Neural cell (in vitro differentiated cells): ENCODE data around the gene SERPINA1. TPM values are rescaled to one million over a fixed set of nuclear protein-coding genes. Genes with fewer than 3 reads are reported as not detected.

Experiments
- H2AFZ ChIP-seq: fragments of 200-600, 300-800 bp; sonication (generic), shearing (Covaris generic); 2 replicates; pipeline ENCODE4 v1.6.0; 2014; ENCODE audit warnings: low read depth, mild to moderate bottlenecking, antibody characterized with exemption, low read length, moderate library complexity
- H3F3A ChIP-seq: fragments of 200-600 bp; shearing (Covaris generic); 2 replicates; pipeline ENCODE4 v1.6.1; 2016; ENCODE audit warnings: mild to moderate bottlenecking, moderate library complexity, mixed read lengths, antibody characterized with exemption, low read length; ENCODE audit not compliant: insufficient read depth, poor library complexity, severe bottlenecking
- H3K27ac ChIP-seq: fragments of 200-600, 300-800 bp; sonication (generic), shearing (Covaris generic); 2 replicates; pipeline ENCODE4 v1.5.1; 2014; ENCODE audit warnings: mild to moderate bottlenecking, low read length, moderate library complexity
- H3K27me3 ChIP-seq: fragments of 300-800, 200-600 bp; sonication (generic), shearing (Covaris generic); 2 replicates; pipeline ENCODE4 v1.6.0; 2014; ENCODE audit warnings: mild to moderate bottlenecking, low read depth, low read length, moderate library complexity; ENCODE audit not compliant: insufficient read depth
- H3K36me3 ChIP-seq: fragments of 300-800, 200-600 bp; sonication (generic), shearing (Covaris generic); 2 replicates; pipeline ENCODE4 v1.5.1; 2014; ENCODE audit warnings: mild to moderate bottlenecking, antibody characterized with exemption, low read length, moderate library complexity; ENCODE audit not compliant: insufficient read depth
- H3K4me2 ChIP-seq: fragments of 300-800, 200-600 bp; sonication (generic), shearing (Covaris generic); 2 replicates; pipeline ENCODE4 v1.6.0; 2014; ENCODE audit warnings: mild to moderate bottlenecking, low read length
- H3K4me3 ChIP-seq: fragments of 300-800, 200-600 bp; sonication (generic), shearing (Covaris generic); 2 replicates; pipeline ENCODE4 v1.5.1; 2014; ENCODE audit warnings: mild to moderate bottlenecking, low read length, moderate library complexity
- H3K79me2 ChIP-seq: fragments of 200-600 bp; shearing (Covaris generic); replicated peaks from 2 replicates; pipeline ENCODE4 v1.6.0; 2014; ENCODE audit warnings: mild to moderate bottlenecking, low read length, moderate library complexity; ENCODE audit not compliant: insufficient read depth
- H3K9ac ChIP-seq: fragments of 300-800, 200-600 bp; sonication (generic), shearing (Covaris generic); 2 replicates; pipeline ENCODE4 v1.6.1; 2016; ENCODE audit warnings: mild to moderate bottlenecking, low read length, mixed read lengths
- H3K9me2 ChIP-seq: fragments of 200-600 bp; shearing (Covaris generic); 2 replicates; pipeline ENCODE4 v1.6.1; 2016; ENCODE audit warnings: mild to moderate bottlenecking, low read length, mixed read lengths; ENCODE audit not compliant: insufficient read depth
- H3K9me3 ChIP-seq: fragments of 200-600, 300-800 bp; sonication (generic), shearing (Covaris generic); 2 replicates; pipeline ENCODE4 v1.6.1; 2016; ENCODE audit warnings: mild to moderate bottlenecking, mixed run types, low read length, moderate library complexity, mixed read lengths
- H4K20me1 ChIP-seq: fragments of 200-600 bp; shearing (Covaris generic); 2 replicates; pipeline ENCODE4 v1.6.1; 2016; ENCODE audit warnings: mild to moderate bottlenecking, mixed run types; ENCODE audit not compliant: insufficient read depth
- EP300 ChIP-seq: fragments of 450-650 bp; conservative IDR thresholded peaks from 2 replicates; pipeline ENCODE4 v1.6.1; 2014; ENCODE audit warnings: antibody characterized with exemption, mild to moderate bottlenecking, moderate library complexity; ENCODE audit not compliant: poor library complexity, severe bottlenecking
- EZH2 ChIP-seq: fragments of 200-600, 300-800 bp; shearing (Covaris generic), sonication (generic); IDR thresholded peaks from 2 replicates; pipeline ENCODE4 v1.6.1; 2014; ENCODE audit warnings: antibody characterized with exemption, low read length, borderline replicate concordance, mild to moderate bottlenecking; ENCODE audit not compliant: insufficient read depth, poor library complexity, severe bottlenecking
- MXI1 ChIP-seq: fragments of 450-650 bp; conservative IDR thresholded peaks from 2 replicates; pipeline ENCODE4 v1.6.1; 2014; ENCODE audit warnings: antibody characterized with exemption, mild to moderate bottlenecking; ENCODE audit not compliant: poor library complexity, severe bottlenecking
- POLR2AphosphoS5 ChIP-seq: IDR thresholded peaks from 2 replicates; pipeline ENCODE4 v1.6.1; 2012
- RAD21 ChIP-seq: fragments of 450-650 bp; conservative IDR thresholded peaks from 2 replicates; pipeline ENCODE4 v1.6.1; 2014; ENCODE audit warnings: antibody characterized with exemption, mild to moderate bottlenecking, moderate library complexity
- SMC3 ChIP-seq: fragments of 450-650 bp; conservative IDR thresholded peaks from 2 replicates; pipeline ENCODE4 v1.6.1; 2014; ENCODE audit warnings: antibody characterized with exemption, mild to moderate bottlenecking, moderate library complexity; ENCODE audit not compliant: poor library complexity
- TAF1 ChIP-seq: IDR thresholded peaks from 2 replicates; pipeline ENCODE4 v1.6.1; 2012; ENCODE audit warnings: low read depth
- polyA plus RNA-seq: library from polyadenylated mRNA; depleted of rRNA; stranded (reverse); fragments of >200 nt; gene quantifications from 2 replicates; pipeline ENCODE4 v1.2.3, GENCODE V29; 2014
- TF ChIP-seq, protein P1 (sequence below): fragments of 450-650 bp; IDR thresholded peaks from 2 replicates; pipeline ENCODE4 v1.5.1; 2014; ENCODE audit warnings: antibody characterized with exemption, mild to moderate bottlenecking, moderate library complexity; ENCODE audit not compliant: poor library complexity, severe bottlenecking
- TF ChIP-seq, protein P2 (sequence below): IDR thresholded peaks from 2 replicates; pipeline ENCODE4 v1.6.1; 2012; ENCODE audit warnings: borderline replicate concordance

Gene SERPINA1
- polyA plus RNA-seq, 1 donor from 2014 or later = not detected

DNA sequence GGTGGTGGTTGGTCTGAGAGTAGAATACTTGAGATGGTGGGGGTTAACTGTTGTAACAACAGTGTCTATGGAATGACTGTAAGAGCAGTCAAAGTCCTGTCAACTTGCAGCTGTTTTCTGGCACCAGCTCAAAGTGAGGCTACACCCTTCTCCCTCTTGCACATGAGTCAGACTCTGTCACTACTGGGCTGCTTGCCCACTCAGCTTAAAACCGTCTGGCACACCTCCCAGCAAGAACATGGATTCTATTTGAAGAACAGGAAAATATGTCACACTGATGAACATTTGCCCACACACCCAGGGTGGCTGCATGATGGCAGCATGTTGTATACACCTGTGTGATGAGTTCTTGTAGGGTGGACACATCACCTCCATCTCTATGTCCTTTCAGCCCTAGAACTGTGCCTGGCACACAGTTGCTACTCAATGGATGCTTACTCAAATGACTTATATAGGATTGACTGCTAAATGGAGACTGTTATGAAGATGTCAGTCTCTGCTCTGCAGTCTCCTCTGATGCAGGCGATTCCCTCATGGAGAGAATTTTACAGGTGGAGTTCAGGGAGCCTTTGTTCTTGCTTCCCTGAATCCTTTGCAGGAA lies 46.0 kb downstream of the SERPINA1 start:
- no peak overlapping the region for H2AFZ ChIP-seq
- no peak overlapping the region for H3K4me3 ChIP-seq
- H3K27me3 ChIP-seq = no peaks in the 10 kb centered on the region
- H3K9me2 ChIP-seq = no peaks in the 10 kb centered on the region
- H4K20me1 ChIP-seq = no peaks in the 10 kb centered on the region
- H3K27ac ChIP-seq = no peak overlapping the region
- H3K79me2 ChIP-seq = no peaks in the 10 kb centered on the region
- TF ChIP-seq RAD21 (no peak), MXI1 (no peak)
- H3K9ac ChIP-seq = no peak overlapping the region
- no peaks in the 10 kb centered on the region for H3K9me3 ChIP-seq
- no peak overlapping the region for H3K4me2 ChIP-seq
- no peaks in the 10 kb centered on the region for H3K36me3 ChIP-seq
- H3F3A ChIP-seq = no peaks in the 10 kb centered on the region

DNA sequence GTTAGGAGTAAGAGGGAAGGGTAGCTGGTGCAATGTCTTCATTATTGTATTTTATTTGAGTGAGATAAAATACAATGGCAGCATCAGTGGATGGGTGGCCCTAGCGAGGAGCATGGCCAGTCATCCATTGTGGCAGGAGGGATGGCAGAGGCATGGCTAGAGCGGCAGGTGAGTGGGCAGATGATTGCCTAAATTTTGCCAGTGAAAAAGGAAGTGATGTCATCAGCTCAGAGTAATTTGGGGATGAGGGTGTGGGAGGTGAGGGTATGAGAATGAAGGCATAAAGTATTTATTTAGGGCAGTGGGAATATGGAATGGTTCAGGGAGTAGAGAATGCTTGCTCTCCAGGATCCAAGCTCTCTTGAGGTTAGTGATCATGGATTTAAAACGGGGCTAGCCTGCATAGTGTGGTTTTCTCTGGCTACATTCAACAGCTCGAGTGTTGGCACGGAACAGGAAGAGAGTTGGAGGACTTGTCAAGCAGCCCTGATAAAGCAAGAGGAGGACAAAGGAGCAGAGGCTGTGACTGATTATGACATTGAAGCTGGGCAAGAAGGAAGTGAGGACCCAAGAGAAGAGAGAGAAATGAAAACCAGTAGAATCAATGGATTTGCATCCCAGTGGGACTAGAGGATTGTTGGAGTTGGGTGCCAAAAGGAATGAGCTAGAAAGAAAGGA lies 46.6 kb downstream of the SERPINA1 start:
- H3K4me2 ChIP-seq = no peak overlapping the region
- H4K20me1 ChIP-seq = no peaks in the 10 kb centered on the region
- no peak overlapping the region for H3K9ac ChIP-seq

DNA sequence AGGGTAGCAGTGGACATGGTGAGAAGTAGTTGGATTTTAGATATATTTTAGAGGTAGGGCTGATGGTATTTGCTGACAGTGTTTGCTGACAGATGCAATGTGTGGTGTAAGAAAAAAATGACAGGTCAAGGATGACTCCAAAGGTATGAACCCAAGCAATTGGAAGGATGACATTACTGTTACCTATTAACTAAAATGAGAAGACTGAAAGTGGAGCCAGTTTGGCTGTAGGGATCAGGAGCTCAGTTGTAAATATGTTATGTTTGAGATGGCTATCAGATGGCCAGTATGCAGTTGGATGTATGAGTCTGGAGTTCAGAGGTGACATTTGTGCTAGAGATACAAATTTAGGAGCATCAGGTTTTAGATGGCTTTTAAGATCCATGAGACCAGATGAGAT lies 47.9 kb downstream of the SERPINA1 start:
- no peaks in the 10 kb centered on the region for H3F3A ChIP-seq
- H3K27ac ChIP-seq = no peak overlapping the region
- H4K20me1 ChIP-seq = no peaks in the 10 kb centered on the region
- no peaks in the 10 kb centered on the region for H3K79me2 ChIP-seq
- no peaks in the 10 kb centered on the region for H3K9me2 ChIP-seq
- peaks cover 3% of the 10 kb centered on the region for H3K9me3 ChIP-seq
- no peak for TF ChIP-seq EP300
- TF ChIP-seq, protein P1, sequence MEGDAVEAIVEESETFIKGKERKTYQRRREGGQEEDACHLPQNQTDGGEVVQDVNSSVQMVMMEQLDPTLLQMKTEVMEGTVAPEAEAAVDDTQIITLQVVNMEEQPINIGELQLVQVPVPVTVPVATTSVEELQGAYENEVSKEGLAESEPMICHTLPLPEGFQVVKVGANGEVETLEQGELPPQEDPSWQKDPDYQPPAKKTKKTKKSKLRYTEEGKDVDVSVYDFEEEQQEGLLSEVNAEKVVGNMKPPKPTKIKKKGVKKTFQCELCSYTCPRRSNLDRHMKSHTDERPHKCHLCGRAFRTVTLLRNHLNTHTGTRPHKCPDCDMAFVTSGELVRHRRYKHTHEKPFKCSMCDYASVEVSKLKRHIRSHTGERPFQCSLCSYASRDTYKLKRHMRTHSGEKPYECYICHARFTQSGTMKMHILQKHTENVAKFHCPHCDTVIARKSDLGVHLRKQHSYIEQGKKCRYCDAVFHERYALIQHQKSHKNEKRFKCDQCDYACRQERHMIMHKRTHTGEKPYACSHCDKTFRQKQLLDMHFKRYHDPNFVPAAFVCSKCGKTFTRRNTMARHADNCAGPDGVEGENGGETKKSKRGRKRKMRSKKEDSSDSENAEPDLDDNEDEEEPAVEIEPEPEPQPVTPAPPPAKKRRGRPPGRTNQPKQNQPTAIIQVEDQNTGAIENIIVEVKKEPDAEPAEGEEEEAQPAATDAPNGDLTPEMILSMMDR = no peak
- TF ChIP-seq, protein P2, sequence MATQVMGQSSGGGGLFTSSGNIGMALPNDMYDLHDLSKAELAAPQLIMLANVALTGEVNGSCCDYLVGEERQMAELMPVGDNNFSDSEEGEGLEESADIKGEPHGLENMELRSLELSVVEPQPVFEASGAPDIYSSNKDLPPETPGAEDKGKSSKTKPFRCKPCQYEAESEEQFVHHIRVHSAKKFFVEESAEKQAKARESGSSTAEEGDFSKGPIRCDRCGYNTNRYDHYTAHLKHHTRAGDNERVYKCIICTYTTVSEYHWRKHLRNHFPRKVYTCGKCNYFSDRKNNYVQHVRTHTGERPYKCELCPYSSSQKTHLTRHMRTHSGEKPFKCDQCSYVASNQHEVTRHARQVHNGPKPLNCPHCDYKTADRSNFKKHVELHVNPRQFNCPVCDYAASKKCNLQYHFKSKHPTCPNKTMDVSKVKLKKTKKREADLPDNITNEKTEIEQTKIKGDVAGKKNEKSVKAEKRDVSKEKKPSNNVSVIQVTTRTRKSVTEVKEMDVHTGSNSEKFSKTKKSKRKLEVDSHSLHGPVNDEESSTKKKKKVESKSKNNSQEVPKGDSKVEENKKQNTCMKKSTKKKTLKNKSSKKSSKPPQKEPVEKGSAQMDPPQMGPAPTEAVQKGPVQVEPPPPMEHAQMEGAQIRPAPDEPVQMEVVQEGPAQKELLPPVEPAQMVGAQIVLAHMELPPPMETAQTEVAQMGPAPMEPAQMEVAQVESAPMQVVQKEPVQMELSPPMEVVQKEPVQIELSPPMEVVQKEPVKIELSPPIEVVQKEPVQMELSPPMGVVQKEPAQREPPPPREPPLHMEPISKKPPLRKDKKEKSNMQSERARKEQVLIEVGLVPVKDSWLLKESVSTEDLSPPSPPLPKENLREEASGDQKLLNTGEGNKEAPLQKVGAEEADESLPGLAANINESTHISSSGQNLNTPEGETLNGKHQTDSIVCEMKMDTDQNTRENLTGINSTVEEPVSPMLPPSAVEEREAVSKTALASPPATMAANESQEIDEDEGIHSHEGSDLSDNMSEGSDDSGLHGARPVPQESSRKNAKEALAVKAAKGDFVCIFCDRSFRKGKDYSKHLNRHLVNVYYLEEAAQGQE = no peak
- no peak for TF ChIP-seq TAF1
- no peak for TF ChIP-seq EZH2
- TF ChIP-seq MXI1 = no peak
- no peak for TF ChIP-seq POLR2AphosphoS5
- no peak for TF ChIP-seq SMC3
- no peak for TF ChIP-seq RAD21
- no peaks in the 10 kb centered on the region for H3K27me3 ChIP-seq
- no peak overlapping the region for H2AFZ ChIP-seq
- no peaks in the 10 kb centered on the region for H3K36me3 ChIP-seq
- H3K4me3 ChIP-seq = no peak overlapping the region
- H3K4me2 ChIP-seq = no peak overlapping the region
- H3K9ac ChIP-seq = no peak overlapping the region

More for the DNA sequence above, 46.6 kb downstream of the SERPINA1 start:
- H3K4me3 ChIP-seq = no peak overlapping the region
- H3K9me3 ChIP-seq = no peaks in the 10 kb centered on the region
- no peaks in the 10 kb centered on the region for H3K79me2 ChIP-seq
- no peak overlapping the region for H2AFZ ChIP-seq
- no peaks in the 10 kb centered on the region for H3F3A ChIP-seq
- no peaks in the 10 kb centered on the region for H3K9me2 ChIP-seq
- no peaks in the 10 kb centered on the region for H3K27me3 ChIP-seq
- H3K36me3 ChIP-seq = no peaks in the 10 kb centered on the region
- no peak for TF ChIP-seq EZH2
- H3K27ac ChIP-seq = no peak overlapping the region
